SK-N-MC (cell line): ENCODE results near the gene S100A7.

ENCODE experiments used
- EZH2 ChIP-seq: fragments of 200-600 bp; sonication (generic); IDR thresholded peaks from one replicate; pipeline ENCODE4 v1.6.1; 2017; ENCODE audit warnings: antibody characterized with exemption
- POLR2AphosphoS5 ChIP-seq: IDR thresholded peaks from 2 replicates; pipeline ENCODE4 v1.6.1; 2012; ENCODE audit warnings: mild to moderate bottlenecking, low read depth, low read length, borderline replicate concordance

GRCh38 chr1:153443486-153443885 is 17.0 kb downstream of the S100A7 start:
- no peak for TF ChIP-seq EZH2
- TF ChIP-seq POLR2AphosphoS5, result no peak
